ENCODE measurements around the gene NLN. TPM values are rescaled to one million over a fixed set of nuclear protein-coding genes. Genes with fewer than 3 reads are reported as not detected.
"Not testable (repeated sequence)": the region's sequence is repeated elsewhere in the genome, so short reads cannot be mapped to it uniquely, and the experiment has no call there.

Gene NLN
- total RNA-seq, 1 donor from 2014 or later: 13.8 TPM

- no peaks in the 10 kb centered on the region for H3K4me1 ChIP-seq
- no peaks in the 10 kb centered on the region for H3K9me3 ChIP-seq
- no peak overlapping the region for H3K4me3 ChIP-seq
- no peaks in the 10 kb centered on the region for H3K36me3 ChIP-seq
- TF ChIP-seq CTCF (IDR thresholded peaks at IDR 0.05): no peak
- ATAC-seq: no peak
- no peak for DNase-seq
- no peak overlapping the region for H3K27ac ChIP-seq
- intact Hi-C loops (cut with DNase I): no loop called here
- no peaks in the 10 kb centered on the region for H3K27me3 ChIP-seq (ENCODE audit: low read depth)
These were observed 44.8 kb downstream of the NLN start for GRCh38 chr5:65766781-65767180.

GRCh38 chr5:65767565-65767964, 45.6 kb downstream of the NLN start:
- DNase-seq (no peak), ATAC-seq (no peak)
- TF ChIP-seq CTCF (IDR thresholded peaks at IDR 0.05): no peak
- Histone ChIP-seq H3K4me3 (no peak overlapping the region), H3K27ac (no peak overlapping the region), H3K4me1 (no peaks in the 10 kb centered on the region), H3K27me3 (ENCODE audit: low read depth) (no peaks in the 10 kb centered on the region), H3K36me3 (no peaks in the 10 kb centered on the region), H3K9me3 (no peaks in the 10 kb centered on the region)
- intact Hi-C loops (cut with DNase I): no loop called here

GRCh38 chr5:65768723-65769346, 46.8 kb downstream of the NLN start:
- no peak for TF ChIP-seq CTCF (IDR thresholded peaks at IDR 0.05)
- Histone ChIP-seq H3K4me3 (no peak overlapping the region), H3K36me3 (no peaks in the 10 kb centered on the region), H3K9me3 (no peaks in the 10 kb centered on the region), H3K27ac (no peak overlapping the region), H3K27me3 (ENCODE audit: low read depth) (no peaks in the 10 kb centered on the region), H3K4me1 (no peaks in the 10 kb centered on the region)
- intact Hi-C loops (cut with DNase I): no loop called here
- ATAC-seq (no peak), DNase-seq (no peak)

GRCh38 chr5:65769539-65769938, 47.5 kb downstream of the NLN start:
- H3K4me3 ChIP-seq: no peak overlapping the region
- no peaks in the 10 kb centered on the region for H3K36me3 ChIP-seq
- H3K9me3 ChIP-seq: no peaks in the 10 kb centered on the region
- DNase-seq (no peak), ATAC-seq (no peak)
- no peaks in the 10 kb centered on the region for H3K4me1 ChIP-seq
- no peaks in the 10 kb centered on the region for H3K27me3 ChIP-seq (ENCODE audit: low read depth)
- H3K27ac ChIP-seq: no peak overlapping the region
- no peak for TF ChIP-seq CTCF (IDR thresholded peaks at IDR 0.05)
- intact Hi-C loops (cut with DNase I): no loop called here

- no peaks in the 10 kb centered on the region for H3K4me1 ChIP-seq
- intact Hi-C loops (cut with DNase I): no loop called here
- DNase-seq (no peak), ATAC-seq (no peak)
- H3K27me3 ChIP-seq (ENCODE audit: low read depth): no peaks in the 10 kb centered on the region
- TF ChIP-seq CTCF (IDR thresholded peaks at IDR 0.05): no peak
- H3K27ac ChIP-seq: no peak overlapping the region
- H3K9me3 ChIP-seq: no peaks in the 10 kb centered on the region
- no peaks in the 10 kb centered on the region for H3K36me3 ChIP-seq
- no peak overlapping the region for H3K4me3 ChIP-seq
These were observed 49.3 kb downstream of the NLN start for GRCh38 chr5:65771266-65771665.

GRCh38 chr5:65772963-65773362, 51.0 kb downstream of the NLN start:
- DNase-seq; H3K27me3 ChIP-seq (ENCODE audit: low read depth); H3K27ac ChIP-seq; H3K9me3 ChIP-seq; ATAC-seq; intact Hi-C loops (cut with DNase I); H3K4me1 ChIP-seq; H3K4me3 ChIP-seq; H3K36me3 ChIP-seq: not testable (repeated sequence)
